Measurements from ENCODE around the gene SDK2.
A peak's percentile ranks its signal among the peaks of the same experiment; 100 is the strongest.
"Not testable (repeated sequence)": the region's sequence is repeated elsewhere in the genome, so short reads cannot be mapped to it uniquely, and the experiment has no call there.

Gene SDK2

GRCh38 chr17:73482251-73482716, 162.0 kb downstream of the SDK2 start:
- DNase-seq (ENCODE audit: low spot score), result no peak

- DNase-seq (ENCODE audit: low spot score), result no peak
These were observed 162.6 kb downstream of the SDK2 start for GRCh38 chr17:73481676-73482075.

DNA sequence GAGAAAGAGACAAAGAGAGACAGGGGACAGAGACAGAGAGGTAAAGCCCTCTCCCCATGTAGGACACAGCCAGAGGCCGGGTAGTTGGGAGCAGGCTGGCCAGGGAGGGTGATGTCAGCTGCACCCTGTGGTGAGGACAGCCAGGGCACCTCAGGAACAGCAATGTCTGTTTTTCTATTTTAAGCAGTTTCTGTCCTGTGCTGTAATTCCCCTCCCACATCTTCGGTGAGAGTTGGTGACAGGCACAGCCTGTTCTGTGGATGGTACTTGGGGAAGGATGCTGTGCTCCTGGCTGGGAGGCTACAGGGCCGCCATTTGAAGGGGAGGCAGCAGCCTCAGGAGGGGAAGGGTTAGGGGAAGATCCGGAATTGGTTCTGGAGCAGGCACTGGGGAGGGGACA, 163.5 kb downstream of the SDK2 start:
- peak; percentile 64 for DNase-seq (ENCODE audit: low spot score)

DNA sequence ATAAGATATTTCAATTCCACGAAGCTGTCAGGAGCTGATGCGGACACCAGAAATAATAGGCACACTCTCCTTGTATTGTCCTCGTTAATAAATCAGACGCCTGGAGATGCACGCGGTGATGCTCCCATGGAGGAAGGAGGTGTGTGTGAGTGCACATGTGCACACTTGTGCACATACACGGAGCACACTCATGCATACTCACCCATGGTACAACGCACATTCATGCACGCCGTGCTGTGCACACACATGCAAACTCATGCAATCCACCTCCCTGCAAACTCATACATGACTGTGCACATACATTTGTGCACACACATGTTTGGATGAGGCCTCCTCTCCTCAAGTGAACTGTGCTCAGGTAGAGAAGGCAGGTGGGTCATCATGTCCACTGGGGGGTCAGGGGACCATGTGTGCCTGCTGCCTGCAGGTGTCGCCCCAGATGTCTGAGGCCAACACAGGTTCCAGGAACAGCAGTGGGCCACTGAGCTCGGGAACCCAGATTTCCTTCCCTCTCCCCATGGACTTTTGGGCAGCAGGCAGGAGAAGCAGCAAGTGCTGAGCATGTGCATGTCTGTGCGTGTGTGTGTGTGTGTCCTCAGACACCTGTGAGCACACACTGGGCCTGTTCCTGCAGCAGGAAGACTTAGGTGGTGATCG, 165.3 kb downstream of the SDK2 start:
- no peak for DNase-seq (ENCODE audit: low spot score)

- no peak for DNase-seq (ENCODE audit: low spot score)
These were observed 165.9 kb downstream of the SDK2 start for GRCh38 chr17:73478334-73478733.

GRCh38 chr17:73476890-73477350, 167.3 kb downstream of the SDK2 start:
- peak; percentile 66 for DNase-seq (ENCODE audit: low spot score)

DNA sequence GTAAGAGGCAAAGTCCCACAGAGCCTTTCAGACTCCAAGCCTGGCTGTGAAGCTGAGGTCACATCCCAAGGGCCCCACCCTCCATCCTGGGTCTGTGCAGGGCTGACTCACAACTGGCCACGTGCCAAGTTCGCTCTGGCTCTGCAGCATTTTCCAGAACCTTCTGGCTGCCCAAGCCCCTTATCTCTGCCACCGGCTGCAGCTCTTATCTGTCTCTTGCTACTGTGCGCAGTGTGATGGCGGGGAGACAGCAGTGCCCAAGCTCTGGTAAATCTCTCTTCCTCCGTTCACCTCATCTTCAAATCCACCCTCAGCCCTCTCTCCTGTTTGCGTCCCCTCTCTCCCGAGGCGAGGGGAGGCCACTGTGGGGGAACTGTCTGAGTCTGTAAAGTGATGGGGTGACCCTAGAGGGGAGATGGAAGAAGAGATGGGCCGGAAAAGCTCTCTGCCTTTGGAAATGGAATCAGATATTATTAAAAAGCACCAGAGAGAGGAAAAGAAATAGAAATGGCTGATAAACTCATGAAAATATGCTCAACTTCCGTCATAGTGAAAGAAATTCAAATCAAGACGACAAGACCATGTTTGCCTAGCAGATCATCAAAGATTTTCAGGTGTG, 169.8 kb downstream of the SDK2 start:
- DNase-seq (ENCODE audit: low spot score), result no peak

DNA sequence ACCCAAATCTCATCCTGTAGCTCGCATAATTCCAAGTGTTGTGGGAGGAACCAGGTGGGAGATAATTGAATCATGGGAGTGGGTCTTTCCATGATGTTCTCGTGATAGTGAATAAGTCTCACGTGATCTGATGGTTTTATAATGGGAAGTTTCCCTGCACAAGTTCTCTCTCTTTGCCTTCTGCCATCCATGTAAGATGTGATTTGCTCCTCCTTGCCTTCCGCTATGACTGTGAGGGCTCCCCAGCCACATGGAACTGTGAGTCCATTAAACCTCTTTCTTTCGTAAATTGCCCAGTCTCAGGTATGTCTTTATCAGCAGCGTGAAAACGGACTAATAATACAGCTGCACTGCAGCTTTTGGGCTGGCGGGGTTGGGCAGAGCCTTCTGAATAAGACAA, 171.5 kb downstream of the SDK2 start:
- DNase-seq (ENCODE audit: low spot score), result not testable (repeated sequence)

- no peak for DNase-seq (ENCODE audit: low spot score)
These were observed 172.3 kb downstream of the SDK2 start for GRCh38 chr17:73471924-73472323.

DNA sequence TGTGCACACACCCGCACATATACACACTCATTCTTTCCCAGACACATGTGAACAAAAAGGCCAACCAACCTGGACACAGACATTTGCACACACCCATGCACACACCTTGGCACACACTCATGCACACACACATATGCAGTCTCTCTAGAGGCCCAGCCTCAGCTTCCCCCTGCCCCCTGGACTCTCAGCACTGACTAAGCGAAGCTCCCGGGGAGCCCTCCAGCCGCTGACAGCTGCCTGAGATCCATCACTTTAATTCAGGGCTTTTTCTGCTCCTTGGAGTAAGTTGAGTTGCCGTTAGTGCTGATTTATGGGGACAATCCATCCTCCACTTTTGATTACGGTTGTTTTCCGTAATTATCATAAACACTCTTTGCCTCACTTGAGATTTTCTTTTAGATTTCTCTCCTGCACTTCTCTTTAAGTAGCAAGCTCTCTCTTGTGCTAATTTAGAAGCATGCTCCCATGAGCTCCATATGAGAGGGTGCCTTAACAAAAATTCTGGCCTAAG, 173.9 kb downstream of the SDK2 start:
- DNase-seq (ENCODE audit: low spot score), result no peak

DNA sequence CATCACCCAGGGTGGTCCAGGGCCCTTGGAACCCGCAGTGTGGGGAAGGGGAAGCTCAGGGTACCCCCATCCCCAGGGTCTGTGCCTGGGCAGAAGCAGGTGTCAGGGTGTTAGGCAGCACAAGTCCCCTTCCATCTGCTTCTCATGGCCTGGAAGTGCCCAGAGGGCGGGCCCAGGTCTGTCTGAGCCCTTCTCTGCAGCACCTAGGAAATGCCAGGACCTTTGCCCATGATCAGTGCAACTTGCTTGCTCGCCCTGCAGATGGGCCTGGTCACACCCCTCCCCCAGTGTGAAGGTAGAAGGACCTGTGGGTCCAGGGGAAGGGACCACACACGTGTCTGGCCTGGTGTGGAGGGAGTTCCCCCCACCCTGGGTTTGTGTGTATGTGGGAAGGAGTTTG, 174.9 kb downstream of the SDK2 start:
- DNase-seq (ENCODE audit: low spot score), result no peak

DNA sequence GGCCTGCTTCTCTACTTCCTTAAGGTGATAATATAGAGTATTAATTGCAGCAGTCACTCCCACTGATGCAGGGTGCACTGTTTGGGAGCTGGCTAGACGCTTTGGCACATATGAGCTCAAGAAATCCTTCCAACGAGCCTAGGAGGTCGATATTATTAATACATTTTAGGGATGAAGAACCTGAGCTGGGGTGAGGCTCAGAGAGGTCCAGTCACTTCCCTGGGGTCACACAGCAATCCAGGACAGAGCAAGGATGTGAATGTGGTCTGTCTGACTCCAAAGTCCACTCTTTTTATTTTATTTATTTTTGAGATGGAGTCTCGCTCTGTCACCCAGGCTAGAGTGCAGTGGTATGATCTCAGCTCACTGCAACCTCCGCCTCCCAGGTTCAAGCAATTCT, 176.0 kb downstream of the SDK2 start:
- no peak for DNase-seq (ENCODE audit: low spot score)

DNA sequence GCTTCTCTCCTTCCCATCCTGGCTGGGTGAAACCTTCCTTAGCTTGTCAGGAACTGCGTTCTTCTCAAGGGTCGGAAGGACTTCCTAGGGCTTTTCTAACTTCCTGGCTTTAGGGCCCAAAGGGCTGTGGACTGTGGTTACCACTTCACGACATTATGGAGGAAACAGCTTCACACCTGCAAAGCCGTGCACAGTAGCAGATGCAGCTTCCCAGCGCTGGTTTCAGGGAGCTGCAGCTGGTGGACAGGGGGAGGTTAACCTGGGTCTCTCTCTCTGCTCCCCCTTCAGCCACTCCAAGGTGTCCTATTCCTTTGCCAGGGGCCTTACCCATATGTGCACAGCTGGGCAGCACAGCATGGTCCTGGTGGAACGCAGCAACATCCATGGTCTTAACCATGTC, 176.6 kb downstream of the SDK2 start:
- no peak for DNase-seq (ENCODE audit: low spot score)

- DNase-seq (ENCODE audit: low spot score), result no peak
These were observed 177.4 kb downstream of the SDK2 start for GRCh38 chr17:73466704-73467433.

GRCh38 chr17:73465953-73466230, 178.4 kb downstream of the SDK2 start:
- no peak for DNase-seq (ENCODE audit: low spot score)

DNA sequence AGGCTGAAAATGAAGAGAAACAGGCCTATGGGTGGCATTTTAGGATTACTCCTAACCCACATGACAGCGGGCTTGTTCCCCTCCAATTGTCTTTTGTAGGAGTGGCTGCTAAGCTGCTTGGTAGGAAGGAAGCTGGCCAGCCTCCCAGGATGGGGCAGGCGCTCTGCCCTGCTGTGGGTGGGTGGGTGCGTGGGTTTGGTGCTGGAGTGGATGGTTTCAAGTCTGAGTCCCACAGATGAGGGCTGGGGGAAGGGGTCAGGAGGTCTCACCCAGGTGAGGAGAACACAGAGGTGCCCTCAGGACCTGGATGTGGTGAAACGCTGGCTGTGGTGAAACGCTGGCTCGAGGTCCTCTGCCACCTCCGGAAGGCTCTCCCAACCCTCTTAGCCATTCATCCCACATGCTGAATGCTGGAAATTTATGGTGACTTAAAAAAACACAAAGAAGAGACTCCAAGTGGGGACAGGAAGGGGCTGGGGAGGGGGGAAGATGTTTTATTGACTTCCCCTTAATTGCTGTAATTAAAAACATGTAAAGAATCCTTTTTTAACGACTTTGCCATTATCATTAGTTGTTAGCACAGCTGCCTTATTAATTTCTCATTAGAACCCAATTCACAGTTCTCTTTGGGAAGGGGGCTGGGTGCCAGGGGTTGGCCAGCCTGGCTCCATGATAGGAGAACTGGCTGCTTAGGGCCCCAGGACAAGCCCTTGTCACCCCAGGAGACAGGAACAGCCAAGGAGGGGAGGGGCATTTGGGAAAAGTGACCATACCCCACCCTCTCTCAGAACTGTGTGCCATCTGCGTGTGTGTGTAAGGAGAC, 178.9 kb downstream of the SDK2 start:
- no peak for DNase-seq (ENCODE audit: low spot score)

DNA sequence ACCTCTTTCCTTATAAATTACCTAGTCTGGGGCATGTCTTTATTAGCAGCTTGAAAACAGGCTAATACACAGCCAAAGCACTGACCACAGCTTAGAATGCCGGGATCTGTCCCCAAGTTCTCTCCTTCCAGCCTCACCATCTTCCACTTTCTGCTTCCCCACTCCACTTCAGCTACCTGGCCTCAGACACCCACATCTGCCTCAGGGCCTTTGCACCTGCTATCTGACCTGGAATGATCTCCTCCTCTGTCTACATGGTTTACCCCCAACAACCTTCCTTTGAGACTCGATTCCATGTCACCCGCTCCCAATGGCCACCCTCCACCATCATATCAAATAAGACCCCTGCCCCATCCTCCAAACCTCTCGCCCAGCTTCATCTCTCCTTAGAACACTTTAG, 179.8 kb downstream of the SDK2 start:
- no peak for DNase-seq (ENCODE audit: low spot score)

DNA sequence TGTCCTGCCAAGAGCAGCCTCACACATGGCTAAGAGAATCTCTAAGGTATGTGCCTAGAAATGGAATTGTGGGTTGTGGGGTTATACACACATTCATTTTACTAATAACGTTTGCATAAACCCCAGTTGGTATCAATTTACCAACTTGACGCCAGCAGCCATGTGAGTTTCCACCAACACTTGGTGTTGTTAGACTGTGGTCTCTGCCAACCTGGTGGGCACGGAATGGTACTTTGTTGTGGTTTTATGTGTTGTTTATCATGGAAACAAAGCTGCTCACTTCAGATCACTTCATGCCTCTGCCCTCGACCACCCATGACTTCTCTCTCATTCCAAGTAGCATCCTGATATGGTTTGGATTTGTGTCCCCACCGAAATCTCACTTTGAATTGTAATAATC, 180.4 kb downstream of the SDK2 start:
- DNase-seq (ENCODE audit: low spot score), result no peak

GRCh38 chr17:73462823-73463222, 181.4 kb downstream of the SDK2 start:
- no peak for DNase-seq (ENCODE audit: low spot score)

GRCh38 chr17:73459980-73460379, 184.3 kb downstream of the SDK2 start:
- no peak for DNase-seq (ENCODE audit: low spot score)

DNA sequence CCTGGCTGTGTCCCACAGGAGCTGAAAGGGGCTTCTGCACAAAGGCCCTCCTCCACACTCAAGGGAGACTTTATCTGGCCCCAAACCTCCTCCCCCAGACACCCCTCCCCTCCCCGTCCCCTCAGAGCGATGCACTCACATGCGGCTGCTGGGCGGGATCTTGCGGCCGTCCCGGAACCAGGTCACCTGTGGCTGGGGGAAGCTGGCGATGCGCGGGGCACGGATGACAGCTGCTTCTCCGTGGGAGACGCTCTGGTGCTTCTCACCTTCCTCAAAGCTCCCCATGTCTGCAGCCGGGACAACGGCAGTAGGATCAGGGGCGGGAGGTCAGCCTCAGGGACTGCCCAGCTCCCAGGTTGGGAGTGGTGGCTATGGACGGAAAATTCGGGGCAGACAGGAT, 188.5 kb downstream of the SDK2 start:
- no peak for DNase-seq (ENCODE audit: low spot score)

- no peak for DNase-seq (ENCODE audit: low spot score)
These were observed 189.1 kb downstream of the SDK2 start for GRCh38 chr17:73455050-73455687.
